D721Med (cell line): Measurements from ENCODE around the gene MCCC2.
"Not testable (repeated sequence)": the region's sequence is repeated elsewhere in the genome, so short reads cannot be mapped to it uniquely, and the experiment has no call there.

Experiments used
- DNase-seq: peaks from one replicate; pipeline ENCODE4 v3.0.0; 2011; ENCODE audit warnings: low spot score; ENCODE audit not compliant: insufficient read length
- FAIRE-seq: peaks from 2 replicates; lab custom pipeline; 2011; peaks lifted over from hg19 to GRCh38; lab: Jason Lieb, UNC
- CTCF ChIP-seq: IDR thresholded peaks from 2 replicates; pipeline ENCODE4 v1.5.1; 2012; ENCODE audit warnings: mild to moderate bottlenecking, control low read depth; ENCODE audit not compliant: insufficient read depth; ENCODE audit errors: missing control alignments

The MCCC2 gene

DNA sequence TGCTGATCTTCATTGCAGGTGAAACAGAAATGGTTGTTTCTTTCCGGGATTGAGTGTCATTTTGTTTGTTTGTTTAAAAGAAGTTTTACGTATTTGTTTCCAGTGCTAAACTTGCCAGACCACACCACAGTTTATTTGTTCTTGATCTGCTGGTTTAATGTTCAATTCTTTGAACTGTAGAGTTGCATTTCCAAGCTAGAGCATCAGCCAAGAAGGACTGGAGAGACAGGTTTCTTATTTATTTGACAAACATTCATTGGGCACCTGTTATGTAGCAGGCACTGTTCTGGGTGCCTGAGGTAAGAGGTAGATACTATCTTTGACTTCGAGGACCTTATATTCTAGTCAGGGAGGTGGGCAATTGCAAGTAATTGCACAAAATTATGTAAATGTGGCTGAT is 45.0 kb downstream of the MCCC2 start:
- no peak for FAIRE-seq

GRCh38 chr5:71633255-71634155 is 46.4 kb downstream of the MCCC2 start:
- FAIRE-seq (no peak), DNase-seq (no peak)
- no peak for TF ChIP-seq CTCF

More for the DNA sequence above, 45.0 kb downstream of the MCCC2 start:
- no peak for TF ChIP-seq CTCF
- DNase-seq = no peak

DNA sequence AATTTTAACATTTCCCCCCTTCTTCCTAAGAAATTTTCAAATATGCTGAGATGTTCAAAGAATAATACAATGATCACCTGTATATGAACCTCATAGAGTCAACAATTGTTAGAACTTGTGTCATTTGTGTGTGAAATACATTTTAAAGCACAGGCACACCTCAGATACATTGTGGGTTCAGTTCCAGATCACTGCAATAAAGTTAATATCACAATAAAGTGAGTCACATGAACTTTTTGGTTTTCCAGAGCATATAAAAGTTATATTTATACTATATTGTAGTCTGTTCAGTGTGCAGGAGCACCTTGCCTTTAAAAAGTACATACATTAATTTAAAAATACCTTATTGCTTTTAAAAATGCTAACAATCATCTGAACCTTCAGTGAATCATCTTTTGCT is 50.0 kb downstream of the MCCC2 start:
- FAIRE-seq = no peak
- TF ChIP-seq CTCF = no peak
- DNase-seq = no peak

DNA sequence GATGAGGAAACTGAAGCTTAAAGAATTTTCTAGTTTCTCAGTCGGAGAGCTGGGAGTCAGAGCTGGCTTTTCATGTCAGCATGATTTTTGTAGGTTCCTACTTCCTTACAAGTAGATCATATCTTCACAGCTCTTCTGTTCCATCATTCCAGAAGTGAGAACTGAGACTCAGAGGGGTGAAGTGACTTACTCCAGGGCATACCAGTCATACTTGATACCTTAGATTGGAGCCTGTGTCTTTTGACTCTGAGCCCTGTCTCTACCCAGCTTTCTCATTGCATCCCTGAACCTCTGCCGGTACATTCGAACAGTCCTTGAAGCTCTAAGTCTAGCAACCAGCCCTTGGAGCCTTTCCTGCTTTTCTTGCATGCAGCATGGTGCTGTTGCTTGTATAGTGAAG is 53.3 kb downstream of the MCCC2 start:
- no peak for TF ChIP-seq CTCF
- DNase-seq = no peak
- FAIRE-seq = no peak

DNA sequence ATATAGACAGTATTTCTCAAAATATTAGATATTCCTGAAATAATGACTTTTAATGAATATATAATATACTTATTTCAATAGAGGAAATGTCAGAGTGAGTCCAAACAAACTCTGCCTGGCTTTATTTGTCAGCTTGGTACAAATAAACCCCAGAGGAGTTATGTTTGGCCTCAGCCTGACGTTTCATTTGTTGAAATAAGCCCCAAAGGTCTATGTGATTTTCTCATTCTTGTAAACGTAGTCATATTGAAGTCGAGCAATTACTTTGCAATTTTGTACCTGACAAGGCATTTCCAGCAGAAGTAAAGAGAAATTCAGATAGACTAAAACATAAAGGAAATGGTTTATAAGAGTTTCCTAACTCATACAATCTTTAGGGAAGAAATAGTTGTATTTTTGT is 57.9 kb downstream of the MCCC2 start:
- no peak for TF ChIP-seq CTCF
- DNase-seq (no peak), FAIRE-seq (no peak)

GRCh38 chr5:71650940-71651339 is 63.8 kb downstream of the MCCC2 start:
- FAIRE-seq, DNase-seq: not testable (repeated sequence)

- no peak for TF ChIP-seq CTCF
- DNase-seq (no peak), FAIRE-seq (no peak)
Observed at GRCh38 chr5:71651579-71651978, 64.4 kb downstream of the MCCC2 start.
